22Rv1 (cell line): Measurements from ENCODE around the gene EFHC1.

Experiments
- H3K27ac ChIP-seq: fragments of 450-650 bp; 2 replicates; pipeline ENCODE4 v1.5.1; 2017
- ZFX ChIP-seq: fragments of 450-650 bp; IDR thresholded peaks from 2 replicates; pipeline ENCODE4 v1.6.1; 2017; ENCODE audit warnings: antibody characterized with exemption, borderline replicate concordance
- TF ChIP-seq, protein P1 (sequence below): fragments of 450-650 bp; IDR thresholded peaks from 2 replicates; pipeline ENCODE4 v1.5.1; 2017; ENCODE audit warnings: mild to moderate bottlenecking

The EFHC1 gene

DNA sequence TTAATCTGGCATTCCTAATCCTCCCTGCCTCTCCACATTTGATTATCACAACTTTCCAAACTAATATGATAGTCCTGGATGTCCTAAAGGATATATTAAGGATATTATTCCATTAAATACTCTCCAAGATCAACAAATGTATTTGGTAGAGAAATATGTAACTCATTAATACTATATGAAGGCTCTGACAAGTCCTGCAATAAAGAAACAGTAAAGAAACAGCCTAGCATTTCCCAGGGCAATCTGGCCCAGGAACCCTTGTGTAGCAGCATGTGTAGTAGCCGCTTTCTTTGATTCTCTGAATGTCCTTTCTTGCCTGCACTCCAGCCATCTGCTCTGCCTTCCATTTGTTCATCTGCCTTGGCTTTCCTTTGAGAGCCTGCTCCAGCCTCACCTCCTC is 133.0 kb downstream of the EFHC1 start:
- H3K27ac ChIP-seq = no peak overlapping the region
- TF ChIP-seq, protein P1, sequence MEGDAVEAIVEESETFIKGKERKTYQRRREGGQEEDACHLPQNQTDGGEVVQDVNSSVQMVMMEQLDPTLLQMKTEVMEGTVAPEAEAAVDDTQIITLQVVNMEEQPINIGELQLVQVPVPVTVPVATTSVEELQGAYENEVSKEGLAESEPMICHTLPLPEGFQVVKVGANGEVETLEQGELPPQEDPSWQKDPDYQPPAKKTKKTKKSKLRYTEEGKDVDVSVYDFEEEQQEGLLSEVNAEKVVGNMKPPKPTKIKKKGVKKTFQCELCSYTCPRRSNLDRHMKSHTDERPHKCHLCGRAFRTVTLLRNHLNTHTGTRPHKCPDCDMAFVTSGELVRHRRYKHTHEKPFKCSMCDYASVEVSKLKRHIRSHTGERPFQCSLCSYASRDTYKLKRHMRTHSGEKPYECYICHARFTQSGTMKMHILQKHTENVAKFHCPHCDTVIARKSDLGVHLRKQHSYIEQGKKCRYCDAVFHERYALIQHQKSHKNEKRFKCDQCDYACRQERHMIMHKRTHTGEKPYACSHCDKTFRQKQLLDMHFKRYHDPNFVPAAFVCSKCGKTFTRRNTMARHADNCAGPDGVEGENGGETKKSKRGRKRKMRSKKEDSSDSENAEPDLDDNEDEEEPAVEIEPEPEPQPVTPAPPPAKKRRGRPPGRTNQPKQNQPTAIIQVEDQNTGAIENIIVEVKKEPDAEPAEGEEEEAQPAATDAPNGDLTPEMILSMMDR = no peak

DNA sequence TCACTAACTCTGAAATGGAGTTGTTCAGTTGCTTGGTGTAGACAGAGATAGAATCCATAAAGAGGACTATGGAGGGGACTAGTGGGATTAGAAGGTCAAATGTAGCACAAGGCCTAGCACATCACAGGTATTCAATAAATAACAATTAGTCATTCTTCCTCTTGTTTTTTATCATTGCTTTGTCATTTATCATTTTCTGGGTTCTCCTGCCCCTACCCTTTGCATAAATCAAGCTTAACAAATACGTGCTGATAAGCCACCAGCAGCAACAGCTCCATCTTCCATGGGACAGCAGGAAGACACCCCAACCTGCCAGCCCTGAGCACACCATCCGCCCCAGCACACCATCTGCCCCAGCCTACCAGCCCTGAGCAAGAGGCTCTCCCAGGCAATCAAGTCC is 133.6 kb downstream of the EFHC1 start:
- H3K27ac ChIP-seq = no peak overlapping the region
- TF ChIP-seq, protein P1 = no peak
- TF ChIP-seq ZFX = no peak

DNA sequence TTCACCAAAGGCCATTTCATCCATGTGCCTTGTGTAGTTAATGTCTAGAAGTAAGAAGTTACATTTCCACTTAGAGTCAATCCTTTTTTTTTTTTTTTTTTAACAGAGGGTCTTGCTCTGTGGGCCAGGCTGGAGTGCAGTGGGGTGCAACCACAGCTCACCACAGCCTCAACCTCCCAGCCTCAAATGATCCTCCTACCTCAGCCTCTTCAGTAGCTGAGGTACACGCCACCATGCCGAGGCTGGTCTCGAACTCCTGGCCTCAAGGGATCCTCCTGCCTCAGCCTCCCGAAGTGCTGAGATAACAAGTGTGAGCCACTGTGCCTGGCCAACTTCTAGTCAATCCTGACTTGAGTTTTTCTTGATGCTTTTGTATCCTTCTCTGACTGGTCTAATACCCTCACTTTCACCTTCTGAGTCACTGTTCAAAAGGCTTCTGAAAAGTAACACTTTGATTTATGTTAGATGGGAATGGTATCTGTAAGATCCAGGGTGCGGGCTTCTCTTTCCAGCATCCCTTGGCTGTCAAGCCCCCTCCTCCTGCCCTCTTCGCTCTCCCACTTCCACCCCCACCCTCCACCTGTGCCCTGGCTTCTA is 134.6 kb downstream of the EFHC1 start:
- TF ChIP-seq, protein P1 = no peak
- no peak for TF ChIP-seq ZFX
- no peak overlapping the region for H3K27ac ChIP-seq

DNA sequence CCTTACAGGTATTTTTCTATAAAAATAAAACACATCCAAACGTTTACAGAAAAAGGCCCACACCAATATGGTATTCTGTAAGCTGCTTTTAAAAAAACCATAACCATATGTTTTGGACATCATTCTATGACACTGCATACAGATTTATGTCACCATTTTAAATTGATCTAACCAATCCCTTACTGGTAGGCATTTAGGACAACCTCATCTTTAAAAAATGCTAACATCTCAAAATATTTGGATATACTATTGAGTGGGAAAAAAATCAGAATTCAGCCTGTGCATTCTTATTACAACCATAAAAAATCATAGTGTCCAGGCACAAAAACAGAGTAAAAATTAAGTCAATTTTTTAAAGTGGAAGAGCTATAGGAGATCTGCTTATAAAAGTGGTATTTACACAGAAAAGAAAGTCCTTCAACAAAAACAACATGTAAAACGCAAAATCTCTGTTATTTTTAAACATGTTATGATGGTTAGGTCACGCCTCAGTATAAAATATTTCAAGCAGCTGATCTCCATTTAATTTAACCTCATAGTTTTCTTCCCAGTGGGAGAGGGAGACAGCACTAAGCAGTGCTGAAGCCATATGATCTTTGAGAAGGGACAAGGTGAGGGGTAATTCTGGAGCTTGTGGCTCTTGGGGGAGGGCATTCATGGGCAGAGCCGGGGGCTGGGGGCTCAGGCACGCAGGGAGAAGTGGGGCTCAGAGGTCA is 135.5 kb downstream of the EFHC1 start:
- TF ChIP-seq, protein P1 = no peak
- TF ChIP-seq ZFX = no peak
- H3K27ac ChIP-seq = no peak overlapping the region

DNA sequence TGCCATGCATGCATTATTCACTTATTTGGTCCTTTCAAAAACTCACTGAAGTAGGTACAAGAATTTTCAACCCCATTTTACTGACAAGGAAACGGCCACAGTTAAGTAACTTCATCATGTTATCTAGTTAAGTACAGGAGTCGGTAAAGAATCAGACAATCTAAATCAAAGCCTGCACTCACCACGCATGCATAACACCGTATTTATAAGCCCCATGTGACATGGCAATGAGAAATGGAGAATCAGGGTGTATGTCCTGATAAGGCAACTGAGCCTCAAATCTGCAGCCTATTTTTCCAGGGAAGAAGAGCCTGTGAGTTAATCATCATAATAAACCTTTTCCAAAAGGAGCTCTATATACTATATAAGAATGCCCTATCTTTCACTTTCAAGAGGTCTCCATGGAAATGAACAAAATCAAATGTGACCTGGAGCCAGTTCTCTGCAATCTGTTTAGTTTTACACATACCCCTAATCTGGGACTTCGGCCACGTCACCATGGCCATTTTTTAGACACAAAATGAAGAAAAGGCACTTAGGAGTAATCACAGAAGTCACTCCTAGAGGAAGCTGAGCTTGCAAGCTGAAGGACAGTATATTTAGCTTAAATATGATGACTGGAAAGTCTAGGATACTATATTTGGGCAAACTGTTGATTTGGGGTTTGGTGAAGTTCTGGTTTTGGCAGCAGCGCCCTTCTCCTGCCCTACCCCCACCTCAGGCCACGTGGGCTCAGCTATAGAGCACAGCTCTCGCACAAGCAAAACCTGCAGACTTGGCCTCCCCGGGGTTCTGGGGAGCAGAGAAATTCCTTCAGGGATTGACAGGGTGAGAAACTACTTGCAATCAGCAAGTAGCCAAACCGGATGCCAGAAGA is 137.5 kb downstream of the EFHC1 start:
- no peak for TF ChIP-seq ZFX
- TF ChIP-seq, protein P1 = no peak
- H3K27ac ChIP-seq = no peak overlapping the region

DNA sequence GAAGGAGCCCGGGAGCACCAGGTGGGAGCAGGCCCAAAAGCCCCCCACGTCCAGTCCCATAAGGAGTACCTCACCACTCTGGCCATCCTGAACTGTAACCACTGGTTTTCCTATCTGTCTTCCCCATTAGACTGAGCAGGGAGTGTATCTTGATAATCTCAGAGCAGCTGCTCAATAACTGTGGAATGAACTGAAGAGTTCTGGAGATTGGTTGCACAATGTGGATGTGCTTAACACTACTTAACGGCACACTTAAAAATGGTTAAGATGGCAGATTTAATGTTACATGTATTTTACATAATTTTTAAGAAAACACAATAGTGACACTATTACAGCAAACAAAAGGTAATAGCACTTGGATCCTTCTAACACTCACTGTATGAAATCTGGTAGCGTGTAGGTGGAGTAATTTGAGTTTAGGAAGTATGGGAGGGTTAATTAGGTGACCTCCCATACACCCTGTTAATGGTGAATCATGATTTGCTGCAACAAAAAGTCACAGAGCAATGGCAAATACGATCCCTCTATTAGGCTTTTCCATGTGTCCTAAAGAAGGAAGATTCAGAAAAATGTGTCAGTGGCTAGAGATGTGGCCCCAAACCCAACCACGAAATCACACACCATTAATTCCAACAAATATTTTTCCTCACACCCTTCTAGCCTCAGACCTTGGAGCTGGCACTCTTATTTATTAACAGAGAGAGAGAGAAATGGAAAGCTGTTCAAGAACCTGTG is 138.3 kb downstream of the EFHC1 start:
- H3K27ac ChIP-seq = no peak overlapping the region
- TF ChIP-seq, protein P1 = no peak
- TF ChIP-seq ZFX = no peak
